ENCODE measurements around the gene TLCD1. TPM values are rescaled to one million over a fixed set of nuclear protein-coding genes. Genes with fewer than 3 reads are reported as not detected.

The TLCD1 gene
- total and polyA plus RNA-seq, 2 of the 8 experiments (the other 6 are each of a cell fraction or from before 2014, with no cell fraction given) = 40.7 to 128 TPM

GRCh38 chr17:28733346-28733745 lies 7.3 kb upstream of the TLCD1 start (continued):
- TF ChIP-seq CHD7 (IDR thresholded peaks at IDR 0.05; ENCODE audit: insufficient replicate concordance, low read length) (no peak), RFX5 (IDR thresholded peaks at IDR 0.05; ENCODE audit: borderline replicate concordance, low read depth, low read length) (no peak), MAFK (IDR thresholded peaks at IDR 0.05; ENCODE audit: low read depth, low read length) (no peak)
